BE2C (cell line): ENCODE data around the gene DYNC1LI1.

Source experiments
- DNase-seq: peaks from one replicate; pipeline ENCODE4 v3.0.0-alpha.2; 2020
- H3K27me3 ChIP-seq: fragments of 250-450 bp; sonication (Bioruptor Pico); 2 replicates; pipeline ENCODE4 v1.5.1; 2020; ENCODE audit warnings: mild to moderate bottlenecking
- H3K36me3 ChIP-seq: fragments of 250-450 bp; sonication (Bioruptor Pico); 2 replicates; pipeline ENCODE4 v1.5.1; 2020; ENCODE audit warnings: mild to moderate bottlenecking
- H3K4me1 ChIP-seq: fragments of 250-450 bp; sonication (Bioruptor Pico); 2 replicates; pipeline ENCODE4 v1.5.1; 2020
- H3K4me3 ChIP-seq: 2 replicates; pipeline ENCODE4 v1.5.1; 2011; ENCODE audit warnings: low read depth, low read length
- H3K9me3 ChIP-seq: fragments of 250-450 bp; sonication (Bioruptor Pico); 2 replicates; pipeline ENCODE4 v1.5.1; 2020
- CTCF ChIP-seq: IDR thresholded peaks from 2 replicates; pipeline ENCODE4 v1.5.1; 2012; ENCODE audit warnings: mild to moderate bottlenecking, low read depth, low read length

DYNC1LI1 gene

GRCh38 chr3:32553459-32553858 is 17.2 kb downstream of the DYNC1LI1 start:
- TF ChIP-seq CTCF, result no peak
- Histone ChIP-seq H3K27me3 (no peaks in the 10 kb centered on the region), H3K4me3 (no peak overlapping the region), H3K4me1 (no peaks in the 10 kb centered on the region), H3K36me3 (no peaks in the 10 kb centered on the region), H3K9me3 (no peaks in the 10 kb centered on the region)
- no peak for DNase-seq

- Histone ChIP-seq H3K4me3 (no peak overlapping the region), H3K27me3 (no peaks in the 10 kb centered on the region), H3K36me3 (no peaks in the 10 kb centered on the region), H3K9me3 (no peaks in the 10 kb centered on the region), H3K4me1 (no peaks in the 10 kb centered on the region)
- DNase-seq, result no peak
- TF ChIP-seq CTCF, result no peak
Observed at GRCh38 chr3:32552013-32552412, 18.6 kb downstream of the DYNC1LI1 start.

GRCh38 chr3:32551496-32551895 is 19.2 kb downstream of the DYNC1LI1 start:
- Histone ChIP-seq H3K4me3 (no peak overlapping the region), H3K27me3 (no peaks in the 10 kb centered on the region), H3K9me3 (no peaks in the 10 kb centered on the region), H3K4me1 (no peaks in the 10 kb centered on the region), H3K36me3 (no peaks in the 10 kb centered on the region)
- no peak for DNase-seq
- no peak for TF ChIP-seq CTCF

GRCh38 chr3:32551087-32551486 is 19.6 kb downstream of the DYNC1LI1 start:
- H3K4me3 ChIP-seq, result no peak overlapping the region

GRCh38 chr3:32545305-32545704 is 25.4 kb downstream of the DYNC1LI1 start:
- H3K36me3 ChIP-seq, result no peaks in the 10 kb centered on the region
- DNase-seq, result no peak
- H3K9me3 ChIP-seq, result no peaks in the 10 kb centered on the region
- no peak for TF ChIP-seq CTCF
- no peak overlapping the region for H3K4me3 ChIP-seq
- no peaks in the 10 kb centered on the region for H3K27me3 ChIP-seq
- no peaks in the 10 kb centered on the region for H3K4me1 ChIP-seq

More at GRCh38 chr3:32551087-32551486, 19.6 kb downstream of the DYNC1LI1 start:
- no peak for DNase-seq
- no peaks in the 10 kb centered on the region for H3K36me3 ChIP-seq
- TF ChIP-seq CTCF, result no peak
- H3K9me3 ChIP-seq, result no peaks in the 10 kb centered on the region
- H3K4me1 ChIP-seq, result no peaks in the 10 kb centered on the region
- H3K27me3 ChIP-seq, result no peaks in the 10 kb centered on the region

- no peak overlapping the region for H3K4me3 ChIP-seq
- H3K4me1 ChIP-seq, result no peaks in the 10 kb centered on the region
- TF ChIP-seq CTCF, result no peak
- no peaks in the 10 kb centered on the region for H3K27me3 ChIP-seq
- H3K9me3 ChIP-seq, result no peaks in the 10 kb centered on the region
- DNase-seq, result no peak
- H3K36me3 ChIP-seq, result no peaks in the 10 kb centered on the region
Observed at GRCh38 chr3:32544894-32545293, 25.8 kb downstream of the DYNC1LI1 start.
